Keratinocyte (primary cell): ENCODE data around the gene FBP1. TPM values are rescaled to one million over a fixed set of nuclear protein-coding genes. Genes with fewer than 3 reads are reported as not detected.

Experiments
- DNase-seq: peaks from one replicate; pipeline ENCODE4 v3.0.0-alpha.2; 2011; ENCODE audit warnings: low read depth, missing footprints, low spot score
- FAIRE-seq: peaks from 2 replicates; lab custom pipeline; 2011; peaks lifted over from hg19 to GRCh38; lab: Jason Lieb, UNC
- H2AFZ ChIP-seq: 2 replicates; pipeline ENCODE4 v1.6.0; 2012; ENCODE audit warnings: low read length, control low read depth, inconsistent platforms; ENCODE audit not compliant: control insufficient read depth
- H3K27ac ChIP-seq: 2 replicates; pipeline ENCODE4 v1.5.1; 2011; ENCODE audit warnings: low read length; ENCODE audit not compliant: control insufficient read depth, insufficient read depth
- H3K27me3 ChIP-seq: 3 replicates; pipeline ENCODE4 v1.6.0; 2011; ENCODE audit warnings: low read length; ENCODE audit not compliant: control insufficient read depth, insufficient read depth; ENCODE audit errors: extremely low read depth
- H3K36me3 ChIP-seq, 2 experiments: 2 replicates in 1 of 2; 3 replicates in 1 of 2; pipeline ENCODE4 v1.5.1; 2011; ENCODE audit warnings: low read length in 2 of 2, mild to moderate bottlenecking in 1 of 2; ENCODE audit not compliant: control insufficient read depth in 2 of 2, insufficient read depth in 2 of 2; ENCODE audit errors: extremely low read depth in 1 of 2
- H3K4me1 ChIP-seq: 3 replicates; pipeline ENCODE4 v1.5.1; 2011; ENCODE audit warnings: low read length; ENCODE audit not compliant: control insufficient read depth, insufficient read depth; ENCODE audit errors: extremely low read depth
- H3K4me2 ChIP-seq: 3 replicates; pipeline ENCODE4 v1.6.0; 2011; ENCODE audit warnings: low read depth, low read length; ENCODE audit not compliant: control insufficient read depth, insufficient read depth; ENCODE audit errors: extremely low read depth
- H3K4me3 ChIP-seq, 3 experiments: fragments of 200-600 bp in 1 of 3; sonication (generic) in 1 of 3; 2 replicates in 2 of 3; 3 replicates in 1 of 3; pipeline ENCODE4 v1.5.1; 2011 to 2016; ENCODE audit warnings: low read length in 3 of 3, mild to moderate bottlenecking in 3 of 3, control low read depth in 2 of 3, inconsistent platforms in 1 of 3, low read depth in 1 of 3, mixed read lengths in 1 of 3, mixed run types in 1 of 3, moderate library complexity in 1 of 3; ENCODE audit not compliant: control insufficient read depth in 2 of 3, insufficient read depth in 2 of 3; ENCODE audit errors: extremely low read depth in 1 of 3
- H3K79me2 ChIP-seq: 2 replicates; pipeline ENCODE4 v1.6.0; 2012; ENCODE audit warnings: low read length; ENCODE audit not compliant: control insufficient read depth, insufficient read depth
- H3K9ac ChIP-seq: 3 replicates; pipeline ENCODE4 v1.6.0; 2011; ENCODE audit warnings: low read length; ENCODE audit not compliant: control insufficient read depth, insufficient read depth; ENCODE audit errors: extremely low read depth
- H3K9me1 ChIP-seq: 3 replicates; pipeline ENCODE4 v1.6.0; 2011; ENCODE audit warnings: low read length; ENCODE audit not compliant: control insufficient read depth, insufficient read depth; ENCODE audit errors: extremely low read depth
- H3K9me3 ChIP-seq: 2 replicates; pipeline ENCODE4 v1.5.1; 2012; ENCODE audit warnings: low read depth, low read length; ENCODE audit not compliant: control insufficient read depth
- H4K20me1 ChIP-seq: 3 replicates; pipeline ENCODE4 v1.6.0; 2011; ENCODE audit warnings: low read length; ENCODE audit not compliant: control insufficient read depth, insufficient read depth; ENCODE audit errors: extremely low read depth
- CTCF ChIP-seq, 3 experiments: IDR thresholded peaks in 1 of 3; conservative IDR thresholded peaks in 1 of 3; optimal IDR thresholded peaks in 1 of 3; 2 replicates in 2 of 3; 3 replicates in 1 of 3; pipeline versions ENCODE3 to v1.5.1; 2011; ENCODE audit warnings: low read length in 3 of 3, mild to moderate bottlenecking in 3 of 3, moderate library complexity in 2 of 3, control low read depth in 1 of 3, inconsistent platforms in 1 of 3; ENCODE audit not compliant: insufficient read depth in 2 of 3; ENCODE audit errors: extremely low read depth in 1 of 3
- EZH2 ChIP-seq: IDR thresholded peaks from one replicate; pipeline ENCODE4 v1.6.1; 2012; ENCODE audit warnings: inconsistent platforms, mild to moderate bottlenecking, low read length, moderate library complexity
- dilution Hi-C: fragments of 300-500 bp; cut with MboI; formaldehyde crosslinking; loops from one replicate; pipeline ENCODE4 v1.7.0; 2020; ENCODE audit warnings: low sequenced_read_pairs; ENCODE audit not compliant: extremely low pct_ligation_motif_present
- polyA plus RNA-seq, 5 experiments: library from polyadenylated mRNA; depleted of rRNA in 3 of 5; stranded (reverse) in 3 of 5; stranded (forward) in 1 of 5; unstranded in 1 of 5; fragments of >200 nt; gene quantifications; 1 replicate in 1 of 5; 2 replicates in 3 of 5; 3 replicates in 1 of 5; pipeline versions ENCODE4 v1.2.1 to v1.2.3, GENCODE V29; 2011 to 2012; ENCODE audit warnings: missing spikeins in 2 of 5, low read depth in 1 of 5, low replicate concordance in 1 of 5

Gene FBP1
- polyA plus RNA-seq, 1 donor (not counting 4 experiments of a cell fraction or from before 2014, with no cell fraction given): 0.16 TPM

- Histone ChIP-seq H4K20me1 (no peaks in the 10 kb centered on the region), H3K4me3 (no peak overlapping the region), H3K79me2 (no peaks in the 10 kb centered on the region), H3K9me3 (no peaks in the 10 kb centered on the region), H3K4me2 (no peak overlapping the region), H3K9ac (no peak overlapping the region), H3K4me1 (peaks cover 5% of the 10 kb centered on the region), H3K36me3 (no peaks in the 10 kb centered on the region), H2AFZ (no peak overlapping the region), H3K27me3 (no peaks in the 10 kb centered on the region), H3K27ac (no peak overlapping the region), H3K9me1 (no peaks in the 10 kb centered on the region)
- no peak for DNase-seq
- FAIRE-seq: no peak
- dilution Hi-C loops: no loop called here
- TF ChIP-seq CTCF (optimal IDR thresholded peaks at IDR 0.05 in 1 of 3, IDR thresholded peaks at IDR 0.05 in 1 of 3, conservative IDR thresholded peaks at IDR 0.05 in 1 of 3; ENCODE audit: extremely low read depth in 1 of 3, insufficient read depth in 2 of 3, low read length in 3 of 3) (no peak), EZH2 (no peak)
These were observed 17.9 kb upstream of the FBP1 start for GRCh38 chr9:94657021-94657725.

- H3K9ac ChIP-seq: no peak overlapping the region
- H3K4me2 ChIP-seq: no peak overlapping the region
- peaks cover 6% of the 10 kb centered on the region for H3K4me1 ChIP-seq
- no peaks in the 10 kb centered on the region for H3K79me2 ChIP-seq
- no peaks in the 10 kb centered on the region for H3K27me3 ChIP-seq
- no peaks in the 10 kb centered on the region for H3K36me3 ChIP-seq
- DNase-seq (no peak), FAIRE-seq (no peak)
- H3K9me1 ChIP-seq: no peaks in the 10 kb centered on the region
- H3K9me3 ChIP-seq: no peaks in the 10 kb centered on the region
- TF ChIP-seq CTCF (optimal IDR thresholded peaks at IDR 0.05 in 1 of 3, IDR thresholded peaks at IDR 0.05 in 1 of 3, conservative IDR thresholded peaks at IDR 0.05 in 1 of 3; ENCODE audit: extremely low read depth in 1 of 3, insufficient read depth in 2 of 3, low read length in 3 of 3) (no peak), EZH2 (no peak)
- dilution Hi-C loops: no loop called here
- H3K27ac ChIP-seq: no peak overlapping the region
- H3K4me3 ChIP-seq: no peak overlapping the region
- no peaks in the 10 kb centered on the region for H4K20me1 ChIP-seq
- no peak overlapping the region for H2AFZ ChIP-seq
These were observed 16.9 kb upstream of the FBP1 start for GRCh38 chr9:94656200-94656599.
